Myocyte (in vitro differentiated cells): ENCODE data around the gene DNAJC22. TPM values are rescaled to one million over a fixed set of nuclear protein-coding genes. Genes with fewer than 3 reads are reported as not detected.

Source experiments
- DNase-seq: peaks from one replicate; pipeline ENCODE4 v3.0.0-alpha.2; 2012; ENCODE audit warnings: low read depth
- total RNA-seq: library from RNA; depleted of rRNA; stranded (reverse); fragments of >200 nt; gene quantifications from 2 replicates; pipeline ENCODE4 v1.2.3, GENCODE V29; 2014

The DNAJC22 gene
- total RNA-seq, 1 donor from 2014 or later, result 1.0 TPM

- DNase-seq, result no peak
Observed at GRCh38 chr12:49342914-49343731, 3.6 kb upstream of the DNAJC22 start.

GRCh38 chr12:49344486-49345050, 2.1 kb upstream of the DNAJC22 start:
- no peak for DNase-seq

GRCh38 chr12:49345051-49345824, 1.4 kb upstream of the DNAJC22 start:
- DNase-seq, result no peak

GRCh38 chr12:49345825-49346658, 646 bp upstream of the DNAJC22 start:
- no peak for DNase-seq

- peak; percentile 80 for DNase-seq
Observed at GRCh38 chr12:49347311-49348193, 864 bp downstream of the DNAJC22 start.

- no peak for DNase-seq
Observed at GRCh38 chr12:49348781-49349180, 2.1 kb downstream of the DNAJC22 start.

- DNase-seq, result no peak
Observed at GRCh38 chr12:49349266-49349665, 2.6 kb downstream of the DNAJC22 start.

- no peak for DNase-seq
Observed at GRCh38 chr12:49352351-49352750, 5.7 kb downstream of the DNAJC22 start.

GRCh38 chr12:49355913-49356312, 9.2 kb downstream of the DNAJC22 start:
- no peak for DNase-seq

GRCh38 chr12:49357103-49357678, 10.5 kb downstream of the DNAJC22 start:
- peak; percentile 57 for DNase-seq

- peak; percentile 80 for DNase-seq
Observed at GRCh38 chr12:49358483-49359141, 11.9 kb downstream of the DNAJC22 start.

- DNase-seq, result no peak
Observed at GRCh38 chr12:49359671-49360070, 13.0 kb downstream of the DNAJC22 start.

- DNase-seq, result no peak
Observed at GRCh38 chr12:49362077-49362476, 15.4 kb downstream of the DNAJC22 start.

- DNase-seq, result no peak
Observed at GRCh38 chr12:49364989-49365388, 18.3 kb downstream of the DNAJC22 start.

GRCh38 chr12:49365542-49365941, 18.9 kb downstream of the DNAJC22 start:
- peak; percentile 53 for DNase-seq

- no peak for DNase-seq
Observed at GRCh38 chr12:49366096-49366651, 19.5 kb downstream of the DNAJC22 start.

- peak; percentile 94 for DNase-seq
Observed at GRCh38 chr12:49366652-49367380, 20.1 kb downstream of the DNAJC22 start.
